ENCODE results near the gene NTF4. TPM values are rescaled to one million over a fixed set of nuclear protein-coding genes. Genes with fewer than 3 reads are reported as not detected.

Gene NTF4
- total RNA-seq, 1 experiment from 2014 or later, result 1.7 TPM

- H4K20me1 ChIP-seq (ENCODE audit: insufficient read depth), result no peaks in the 10 kb centered on the region
- ChIA-PET RAD21 (ENCODE audit: low non-redundant PET in 1 of 2, low total read pairs in 2 of 2, uncharacterized antibody in 2 of 2, unreplicated experiment in 2 of 2) (no interaction called here), CTCF (interaction anchor here (1.5 kb wide), 1 partner anchor 13 kb away, joined by 6 read pairs; no protein-coding TSS in a partner anchor), POLR2A (no interaction called here)
- H3K27ac ChIP-seq (ENCODE audit: low read depth, low read length), result no peak overlapping the region
- H3K4me3 ChIP-seq (replicated peaks in 1 of 2; ENCODE audit: low read depth in 1 of 2, low read length in 2 of 2), result no peak overlapping the region
- no peaks in the 10 kb centered on the region for H3K36me3 ChIP-seq (ENCODE audit: control insufficient read depth in 1 of 2, insufficient read depth in 2 of 2, low read length in 2 of 2)
- no peak for TF ChIP-seq REST (IDR thresholded peaks at IDR 0.05; ENCODE audit: low read depth)
- TF ChIP-seq POLR2AphosphoS5 (IDR thresholded peaks at IDR 0.05; ENCODE audit: low read depth, low read length), result no peak
- no peak for TF ChIP-seq EZH2phosphoT487 (IDR thresholded peaks at IDR 0.05; ENCODE audit: borderline replicate concordance)
- TF ChIP-seq, protein P1, sequence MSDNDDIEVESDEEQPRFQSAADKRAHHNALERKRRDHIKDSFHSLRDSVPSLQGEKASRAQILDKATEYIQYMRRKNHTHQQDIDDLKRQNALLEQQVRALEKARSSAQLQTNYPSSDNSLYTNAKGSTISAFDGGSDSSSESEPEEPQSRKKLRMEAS (IDR thresholded peaks at IDR 0.05), result no peak
- no peak for TF ChIP-seq EGR1 (IDR thresholded peaks at IDR 0.05; ENCODE audit: low read depth)
- TF ChIP-seq ELF1 (IDR thresholded peaks at IDR 0.05; ENCODE audit: borderline replicate concordance, low read depth), result no peak
- TF ChIP-seq ZNF274 (IDR thresholded peaks at IDR 0.05; ENCODE audit: low read depth, low read length), result no peak
- TF ChIP-seq, protein P2, sequence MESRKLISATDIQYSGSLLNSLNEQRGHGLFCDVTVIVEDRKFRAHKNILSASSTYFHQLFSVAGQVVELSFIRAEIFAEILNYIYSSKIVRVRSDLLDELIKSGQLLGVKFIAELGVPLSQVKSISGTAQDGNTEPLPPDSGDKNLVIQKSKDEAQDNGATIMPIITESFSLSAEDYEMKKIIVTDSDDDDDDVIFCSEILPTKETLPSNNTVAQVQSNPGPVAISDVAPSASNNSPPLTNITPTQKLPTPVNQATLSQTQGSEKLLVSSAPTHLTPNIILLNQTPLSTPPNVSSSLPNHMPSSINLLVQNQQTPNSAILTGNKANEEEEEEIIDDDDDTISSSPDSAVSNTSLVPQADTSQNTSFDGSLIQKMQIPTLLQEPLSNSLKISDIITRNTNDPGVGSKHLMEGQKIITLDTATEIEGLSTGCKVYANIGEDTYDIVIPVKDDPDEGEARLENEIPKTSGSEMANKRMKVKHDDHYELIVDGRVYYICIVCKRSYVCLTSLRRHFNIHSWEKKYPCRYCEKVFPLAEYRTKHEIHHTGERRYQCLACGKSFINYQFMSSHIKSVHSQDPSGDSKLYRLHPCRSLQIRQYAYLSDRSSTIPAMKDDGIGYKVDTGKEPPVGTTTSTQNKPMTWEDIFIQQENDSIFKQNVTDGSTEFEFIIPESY (IDR thresholded peaks at IDR 0.05; ENCODE audit: extremely low read depth, insufficient replicate concordance, low read length), result no peak
- no peak for TF ChIP-seq SP1 (IDR thresholded peaks at IDR 0.05; ENCODE audit: low read depth)
- TF ChIP-seq EZH2 (IDR thresholded peaks at IDR 0.05), result no peak
- TF ChIP-seq POLR2A (IDR thresholded peaks at IDR 0.05; ENCODE audit: borderline replicate concordance, extremely low read depth, insufficient read depth, insufficient read length), result no peak
- no peak for TF ChIP-seq YY1 (IDR thresholded peaks at IDR 0.05; ENCODE audit: extremely low read depth, insufficient replicate concordance, low read depth, low read length)
- no peak for TF ChIP-seq TCF7L2 (IDR thresholded peaks at IDR 0.05; ENCODE audit: borderline replicate concordance, extremely low read depth, insufficient read depth, insufficient read length)
- TF ChIP-seq SIN3A (IDR thresholded peaks at IDR 0.05; ENCODE audit: low read depth), result no peak
- no peaks in the 10 kb centered on the region for H3K9me2 ChIP-seq (ENCODE audit: insufficient read depth)
- no TSS peak for BruUV-seq (replicated peaks)
- H3K79me2 ChIP-seq (ENCODE audit: insufficient read depth, low read length), result no peaks in the 10 kb centered on the region; the same call in 1 of the 2 replicates
- DNase-seq (ENCODE audit: low read depth, low spot score) (no peak), ATAC-seq (no peak)
- H3K9me3 ChIP-seq (ENCODE audit: control insufficient read depth in 1 of 2, insufficient read depth in 1 of 2, low read depth in 1 of 2, low read length in 2 of 2), result no peaks in the 10 kb centered on the region
- intact Hi-C loops (cut with micrococcal nuclease), result no loop called here
- H3K9ac ChIP-seq (ENCODE audit: low read length), result no peak overlapping the region
- no peaks in the 10 kb centered on the region for H3K27me3 ChIP-seq (ENCODE audit: insufficient read depth, low read length)
- no peak overlapping the region for H3K4me2 ChIP-seq (ENCODE audit: low read length)
- peaks cover 36 to 88% of the 10 kb centered on the region in 2 experiments for H3K4me1 ChIP-seq (ENCODE audit: control insufficient read depth in 1 of 2, insufficient read depth in 2 of 2, low read length in 2 of 2)
- H2AFZ ChIP-seq (ENCODE audit: low read depth, low read length, poor library complexity, severe bottlenecking), result no peak overlapping the region
Measured at GRCh38 chr19:49061445-49061844, 3.2 kb downstream of the NTF4 start.
